B cell (primary cell): ENCODE data around the gene SAMD4A. TPM values are rescaled to one million over a fixed set of nuclear protein-coding genes. Genes with fewer than 3 reads are reported as not detected.

ENCODE experiments used
- ATAC-seq: fragments of 200-7000 bp; cut with Tn5 transposase; one replicate; pipeline ENCODE4 v1.10.0; 2021; ENCODE audit warnings: low read depth, mild to moderate bottlenecking, moderate number of reproducible peaks, moderate library complexity
- CTCF ChIA-PET: fragments of 350-600 bp; sonication (Branson Sonifier 250); formaldehyde crosslinking; loops from one replicate; lab custom pipeline; 2021; ENCODE audit warnings: antibody characterized with exemption, inconsistent platforms; lab: Charles Lee
- POLR2A ChIA-PET: fragments of 350-600 bp; sonication (Branson Sonifier 250); formaldehyde crosslinking; loops from one replicate; lab custom pipeline; 2021; ENCODE audit warnings: antibody characterized with exemption; lab: Charles Lee
- DNase-seq: peaks from one replicate; pipeline ENCODE4 v3.0.0; 2013
- H2AFZ ChIP-seq: 2 replicates; pipeline ENCODE4 v1.6.1; 2012; ENCODE audit warnings: mild to moderate bottlenecking, low read depth, low read length; ENCODE audit not compliant: insufficient read depth, poor library complexity, severe bottlenecking
- H3K27ac ChIP-seq, 2 donors: 1 replicate in 1 of 2; 2 replicates in 1 of 2; pipeline ENCODE4 v1.5.1; 2012 to 2013; ENCODE audit warnings: low read length in 2 of 2, mild to moderate bottlenecking in 2 of 2, moderate library complexity in 1 of 2
- H3K27me3 ChIP-seq, 4 experiments: fragments of 200-600 bp in 1 of 4; sonication (generic) in 1 of 4; replicated peaks in 1 of 4; 1 replicate in 2 of 4; 2 replicates in 2 of 4; pipeline versions ENCODE4 v1.6.1 to v1.7.0; 2013 to 2016; ENCODE audit warnings: low read length in 3 of 4, mild to moderate bottlenecking in 2 of 4, mixed read lengths in 1 of 4, moderate library complexity in 1 of 4; ENCODE audit not compliant: insufficient read depth in 4 of 4, control insufficient read depth in 3 of 4; ENCODE audit errors: control extremely low read depth in 1 of 4
- H3K36me3 ChIP-seq, 2 experiments: replicated peaks in 1 of 2; 1 replicate in 1 of 2; 2 replicates in 1 of 2; pipeline versions ENCODE4 v1.6.1 to v1.7.1; 2013; ENCODE audit warnings: low read length in 1 of 2; ENCODE audit not compliant: insufficient read depth in 2 of 2, control insufficient read depth in 1 of 2; ENCODE audit errors: control extremely low read depth in 1 of 2, extremely low read depth in 1 of 2
- H3K4me1 ChIP-seq, 2 donors: fragments of 200-600 bp in 1 of 2; sonication (generic) in 1 of 2; 1 replicate in 1 of 2; 2 replicates in 1 of 2; pipeline versions ENCODE4 v1.5.1 to v1.6.1; 2013 to 2017; ENCODE audit warnings: low read length in 2 of 2; ENCODE audit not compliant: control insufficient read depth in 2 of 2, insufficient read depth in 2 of 2
- H3K4me2 ChIP-seq: replicated peaks from 2 replicates; pipeline ENCODE3; 2012; ENCODE audit warnings: mild to moderate bottlenecking, low read depth, low read length; ENCODE audit not compliant: poor library complexity, severe bottlenecking
- H3K4me3 ChIP-seq, 5 experiments: fragments of 200-600 bp in 1 of 5; sonication (generic) in 1 of 5; 1 replicate in 3 of 5; 2 replicates in 2 of 5; pipeline versions ENCODE4 v1.5.1 to v1.7.0; 2011 to 2016; ENCODE audit warnings: low read length in 4 of 5, mild to moderate bottlenecking in 4 of 5, low read depth in 2 of 5, control low read depth in 1 of 5, moderate library complexity in 1 of 5; ENCODE audit not compliant: insufficient read depth in 1 of 5; ENCODE audit errors: control extremely low read depth in 1 of 5, extremely low read depth in 1 of 5
- H3K79me2 ChIP-seq: fragments of 200-600 bp; sonication (generic); one replicate; pipeline ENCODE4 v1.6.0; 2016; ENCODE audit warnings: low read length; ENCODE audit not compliant: control insufficient read depth, insufficient read depth
- H3K9ac ChIP-seq: fragments of 200-600 bp; sonication (generic); 2 replicates; pipeline ENCODE4 v1.6.1; 2017; ENCODE audit warnings: mild to moderate bottlenecking, low read length, moderate library complexity
- H3K9me3 ChIP-seq, 3 donors: one replicate each; pipeline versions ENCODE4 v1.6.1 to v1.7.1; 2013; ENCODE audit warnings: low read length in 2 of 3; ENCODE audit not compliant: control insufficient read depth in 2 of 3, insufficient read depth in 1 of 3; ENCODE audit errors: control extremely low read depth in 1 of 3
- H4K20me1 ChIP-seq: 2 replicates; pipeline ENCODE4 v1.6.0; 2012; ENCODE audit warnings: mild to moderate bottlenecking, low read length; ENCODE audit not compliant: insufficient read depth, control insufficient read depth, poor library complexity, severe bottlenecking
- H3K27ac Mint-ChIP-seq: one replicate; pipeline ENCODE4 v1.8.0; 2021; ENCODE audit warnings: mixed read lengths
- H3K27me3 Mint-ChIP-seq: one replicate; pipeline ENCODE4 v1.8.0; 2021; ENCODE audit warnings: mixed read lengths
- H3K4me1 Mint-ChIP-seq: one replicate; pipeline ENCODE4 v1.8.0; 2021; ENCODE audit warnings: mixed read lengths
- H3K4me3 Mint-ChIP-seq: one replicate; pipeline ENCODE4 v1.8.0; 2021; ENCODE audit warnings: mixed read lengths
- H3K9me3 Mint-ChIP-seq: one replicate; pipeline ENCODE4 v1.8.0; 2022; ENCODE audit warnings: mixed read lengths; ENCODE audit not compliant: insufficient read depth
- CTCF ChIP-seq: fragments of 200-600 bp; IDR thresholded peaks from one replicate; pipeline ENCODE4 v1.8.0; 2022; ENCODE audit warnings: antibody characterized with exemption, mild to moderate bottlenecking
- EZH2 ChIP-seq: IDR thresholded peaks from 2 replicates; pipeline ENCODE4 v1.6.1; 2012; ENCODE audit warnings: borderline replicate concordance, low read depth, mild to moderate bottlenecking, moderate library complexity, low read length; ENCODE audit not compliant: insufficient read depth, poor library complexity, severe bottlenecking
- WGBS: methylation state at CpG from one replicate; pipeline ENCODE4 v1.1.5; 2013; ENCODE audit warnings: missing lambda C conversion rate; ENCODE audit not compliant: insufficient coverage; 5-methylcytosine and 5-hydroxymethylcytosine counted together
- intact Hi-C: fragments of 100-400 bp; cut with micrococcal nuclease; formaldehyde crosslinking; loops from one replicate; pipeline ENCODE4 v1.10.0; 2022
- polyA plus RNA-seq: library from polyadenylated mRNA; depleted of rRNA; stranded (reverse); fragments of >200 nt; gene quantifications from 2 replicates; pipeline ENCODE4 v1.2.3, GENCODE V29; 2012
- total RNA-seq, 2 donors: library from RNA; stranded (reverse); fragments of 120-200 nt in 1 of 2; gene quantifications; 1 replicate in 1 of 2; 2 replicates in 1 of 2; pipeline versions ENCODE4 v1.2.3 to v1.2.4, GENCODE V29; 2013 to 2022

The SAMD4A gene
- total and polyA plus RNA-seq, 2 donors (not counting 1 experiment from before 2014, with no cell fraction given), result 5.7 to 13.7 TPM

- no peak overlapping the region for H3K27ac ChIP-seq
- peaks cover 0 to 13% of the 10 kb centered on the region in 2 experiments for H3K36me3 ChIP-seq
- H4K20me1 ChIP-seq, result no peaks in the 10 kb centered on the region
- Mint-ChIP-seq H3K4me1 (peaks cover 7% of the 10 kb centered on the region), H3K9me3 (no peaks in the 10 kb centered on the region), H3K4me3 (no peak overlapping the region), H3K27ac (no peak overlapping the region), H3K27me3 (no peaks in the 10 kb centered on the region)
- H2AFZ ChIP-seq, result no peak overlapping the region
- ATAC-seq (no peak), DNase-seq (no peak)
- peaks cover 0 to 7% (median 5%) of the 10 kb centered on the region in 3 donors for H3K9me3 ChIP-seq
- CTCF ChIA-PET, result no interaction called here
- POLR2A ChIA-PET, result no interaction called here
- H3K4me3 ChIP-seq, result no peak overlapping the region
- no peaks in the 10 kb centered on the region for H3K4me1 ChIP-seq
- intact Hi-C loops, result no loop called here
- TF ChIP-seq CTCF (no peak), EZH2 (no peak)
- H3K79me2 ChIP-seq, result no peaks in the 10 kb centered on the region
- no peaks in the 10 kb centered on the region for H3K27me3 ChIP-seq
- H3K9ac ChIP-seq, result no peak overlapping the region
- WGBS, result no CpG with 5 or more reads among the region's 4 CpGs
- no peak overlapping the region for H3K4me2 ChIP-seq
These were observed 224.1 kb downstream of the SAMD4A start for GRCh38 chr14:54791001-54791400.

- Histone ChIP-seq H3K9ac (no peak overlapping the region), H3K27me3 (no peaks in the 10 kb centered on the region), H3K4me1 (no peaks in the 10 kb centered on the region), H3K4me3 (no peak overlapping the region), H3K27ac (no peak overlapping the region), H3K9me3 (peaks cover 0 to 7% (median 5%) of the 10 kb centered on the region in 3 donors), H2AFZ (no peak overlapping the region), H4K20me1 (no peaks in the 10 kb centered on the region), H3K79me2 (no peaks in the 10 kb centered on the region), H3K36me3 (peaks cover 0 to 10% of the 10 kb centered on the region in 2 experiments), H3K4me2 (no peak overlapping the region)
- POLR2A ChIA-PET, result no interaction called here
- no peaks in the 10 kb centered on the region for H3K4me1 Mint-ChIP-seq
- ATAC-seq (no peak), DNase-seq (no peak)
- intact Hi-C loops, result no loop called here
- no peaks in the 10 kb centered on the region for H3K9me3 Mint-ChIP-seq
- H3K4me3 Mint-ChIP-seq, result no peak overlapping the region
- TF ChIP-seq CTCF (no peak), EZH2 (no peak)
- CTCF ChIA-PET, result interaction anchor here (1.7 to 4.6 kb wide), 2 partner anchors 10 to 12 kb away, joined by 4 to 29 read pairs; no protein-coding TSS in a partner anchor
- no peaks in the 10 kb centered on the region for H3K27me3 Mint-ChIP-seq
- H3K27ac Mint-ChIP-seq, result no peak overlapping the region
- 96% methylated on average over 5 of the region's 6 CpGs for WGBS
These were observed 225.4 kb downstream of the SAMD4A start for GRCh38 chr14:54792288-54792687.
